ENCODE data around the gene CFAP100.

Gene CFAP100
- 0 reads per million in 2 donors for total RNA-seq

DNA sequence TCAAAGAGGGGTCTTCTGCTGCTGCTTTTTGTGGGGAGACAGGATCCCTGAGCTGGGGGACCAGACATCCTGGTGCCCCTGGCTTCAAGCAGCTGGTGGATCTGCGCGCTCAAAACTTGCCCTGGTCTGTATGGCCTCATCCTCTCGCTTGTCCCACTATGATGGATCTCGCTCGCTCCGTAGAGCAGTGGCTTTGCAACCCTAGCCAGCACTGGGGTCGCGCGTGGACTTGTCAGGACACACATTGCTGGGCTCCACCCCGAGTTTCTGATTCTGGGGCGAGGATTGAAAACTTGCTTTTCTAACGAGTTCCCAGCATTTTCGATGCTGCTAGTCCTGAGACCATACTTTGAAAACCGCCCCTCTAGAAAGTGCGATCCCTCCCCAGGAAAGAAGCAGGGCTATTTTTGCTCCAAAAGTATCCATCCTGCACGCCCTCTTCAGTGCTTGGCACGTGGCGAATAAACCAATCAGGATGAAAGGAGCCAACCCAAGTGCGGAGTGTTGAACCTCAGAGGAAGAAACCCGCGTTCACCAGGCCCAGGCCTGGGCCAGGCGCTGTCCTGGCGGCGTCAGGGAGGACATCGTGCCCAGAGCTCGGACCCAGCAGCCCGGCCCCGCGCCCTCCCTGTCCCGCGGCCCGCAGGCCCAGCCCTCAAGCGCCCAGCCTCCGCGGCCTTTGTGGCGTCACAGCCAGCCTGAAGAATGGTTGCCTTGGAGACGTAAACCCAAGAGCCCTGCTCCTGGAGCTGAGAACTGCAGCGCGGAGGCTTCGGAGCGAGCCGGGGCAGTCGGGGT, at the start of gene CFAP100:
CFAP100 (plus strand) TSS at position 731 of the 798 bp plus-strand sequence. CDS start 1,092 bp downstream, outside the sequence.
- DNase-seq, result no peak

DNA sequence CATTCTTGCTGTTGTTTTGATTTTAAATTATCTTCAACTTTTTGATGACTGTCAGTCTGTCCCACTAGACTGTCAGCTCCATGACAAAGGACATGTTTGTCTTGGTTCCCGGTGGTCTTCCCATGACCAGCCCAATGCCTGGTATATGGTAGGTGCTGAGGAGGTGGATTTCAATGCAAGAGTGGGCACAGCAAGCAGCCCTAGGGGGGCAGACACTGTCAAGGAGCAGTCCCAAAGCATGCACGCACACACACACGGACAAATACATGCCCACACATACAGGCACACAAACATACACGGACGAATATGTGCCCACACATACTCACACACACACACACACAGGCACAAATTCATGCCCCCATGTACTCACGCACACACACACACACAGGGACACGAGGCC, 49.5 kb upstream of the CFAP100 start:
- no peak for DNase-seq

GRCh38 chr3:126345641-126346460, 48.9 kb upstream of the CFAP100 start:
- no peak for DNase-seq

GRCh38 chr3:126346466-126346865, 48.2 kb upstream of the CFAP100 start:
- DNase-seq, result no peak

- no peak for DNase-seq
Observed at GRCh38 chr3:126347543-126348161, 47.1 kb upstream of the CFAP100 start.

DNA sequence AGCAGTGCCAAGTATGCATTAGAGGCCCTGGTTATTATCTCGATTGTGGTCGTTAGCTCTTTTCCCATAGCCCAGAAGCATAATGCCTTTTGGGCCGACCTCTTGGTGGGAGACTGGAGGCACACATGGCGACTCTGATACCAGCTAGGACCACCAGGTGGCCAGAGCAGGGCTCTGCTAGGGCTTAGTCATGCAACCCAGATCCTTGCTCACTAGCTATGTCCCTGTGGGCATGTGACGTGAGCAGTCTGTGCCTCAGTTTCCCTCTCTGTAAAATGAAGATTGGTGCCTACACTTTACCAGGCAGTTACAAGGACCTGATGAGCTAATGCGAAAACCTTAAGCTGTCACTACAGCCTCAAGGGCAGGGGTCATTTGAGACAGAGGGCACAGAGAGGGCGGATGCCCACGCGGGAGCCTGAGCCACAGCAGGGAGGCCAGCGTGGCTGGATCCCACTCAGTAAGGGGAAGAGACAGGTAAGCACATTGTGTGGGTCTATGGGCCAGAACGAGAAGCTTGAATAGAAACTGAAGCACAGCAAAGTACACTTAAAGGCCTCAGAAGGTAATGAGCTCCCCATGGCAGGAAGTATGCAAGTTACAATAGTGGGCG, 46.3 kb upstream of the CFAP100 start:
- DNase-seq, result no peak

DNA sequence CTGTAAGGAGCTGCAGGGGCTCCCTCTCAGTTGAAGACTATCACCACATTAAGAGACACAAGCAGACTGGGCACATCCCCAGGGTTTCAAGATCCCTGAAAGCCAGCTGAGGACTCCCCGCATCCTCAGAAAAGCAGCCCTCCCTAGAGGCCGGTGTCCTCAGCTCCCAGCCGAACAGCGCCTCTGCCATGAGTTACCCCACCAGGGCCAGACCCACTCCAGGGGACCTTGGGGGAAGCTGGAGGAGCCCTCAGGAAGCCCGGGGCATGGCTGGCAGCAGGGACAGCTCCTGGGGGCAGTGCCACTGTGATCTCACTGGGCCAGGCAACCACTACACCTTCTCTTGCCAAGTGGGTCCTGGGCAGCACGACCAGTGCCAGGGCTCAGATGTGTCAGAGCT, 45.6 kb upstream of the CFAP100 start:
- DNase-seq, result no peak

- no peak for DNase-seq
Observed at GRCh38 chr3:126349611-126350501, 44.9 kb upstream of the CFAP100 start.

- DNase-seq, result no peak
Observed at GRCh38 chr3:126350502-126351085, 44.1 kb upstream of the CFAP100 start.

GRCh38 chr3:126351086-126351770, 43.5 kb upstream of the CFAP100 start:
- DNase-seq, result no peak

GRCh38 chr3:126351771-126352475, 42.8 kb upstream of the CFAP100 start:
- no peak for DNase-seq

DNA sequence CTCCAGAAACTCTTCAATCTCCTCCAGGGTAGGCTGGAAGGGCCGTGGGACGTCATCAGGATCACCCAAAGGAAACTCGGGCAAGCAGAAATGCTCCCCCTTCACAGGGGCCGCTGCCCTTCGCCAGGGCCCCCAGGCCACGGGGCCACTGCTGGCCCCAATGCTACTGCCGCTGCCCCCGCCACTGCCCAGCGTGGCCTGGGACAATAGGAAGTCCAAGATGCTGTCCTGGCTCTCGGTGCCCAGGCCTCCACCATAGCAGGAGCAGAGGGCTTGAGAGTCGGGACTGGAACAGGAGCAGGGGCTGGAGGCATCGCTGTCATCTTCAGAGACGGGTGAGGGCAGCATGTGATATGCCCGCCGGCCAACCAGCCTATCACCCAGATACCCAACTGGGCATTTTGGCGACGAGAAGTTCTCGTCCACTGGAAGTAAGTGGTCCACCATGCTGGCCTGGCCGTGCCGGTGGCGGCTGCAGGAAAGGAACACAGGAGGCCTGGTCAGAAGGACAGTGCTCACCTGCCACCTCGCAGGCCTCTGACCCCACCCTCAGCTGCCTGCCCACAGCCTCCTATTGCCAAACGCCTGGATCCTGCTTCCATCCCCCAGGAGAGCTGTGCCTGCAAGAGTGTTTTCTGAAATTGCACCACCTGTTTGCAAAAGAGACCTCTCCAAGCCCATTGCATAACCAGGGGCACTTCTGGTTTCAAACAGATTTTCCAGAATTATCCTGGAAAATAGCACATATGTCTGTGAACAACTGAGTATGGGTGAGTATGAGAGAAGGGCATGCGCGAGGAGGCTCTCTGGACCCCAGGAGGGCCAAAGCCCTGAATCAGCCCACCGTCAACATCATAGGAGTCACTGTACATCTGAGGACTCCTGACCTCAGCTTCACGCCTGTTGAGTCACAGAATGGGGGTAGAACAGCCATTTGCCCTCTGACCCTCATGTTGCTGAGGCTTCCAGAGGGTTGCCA, 41.9 kb upstream of the CFAP100 start:
- no peak for DNase-seq

DNA sequence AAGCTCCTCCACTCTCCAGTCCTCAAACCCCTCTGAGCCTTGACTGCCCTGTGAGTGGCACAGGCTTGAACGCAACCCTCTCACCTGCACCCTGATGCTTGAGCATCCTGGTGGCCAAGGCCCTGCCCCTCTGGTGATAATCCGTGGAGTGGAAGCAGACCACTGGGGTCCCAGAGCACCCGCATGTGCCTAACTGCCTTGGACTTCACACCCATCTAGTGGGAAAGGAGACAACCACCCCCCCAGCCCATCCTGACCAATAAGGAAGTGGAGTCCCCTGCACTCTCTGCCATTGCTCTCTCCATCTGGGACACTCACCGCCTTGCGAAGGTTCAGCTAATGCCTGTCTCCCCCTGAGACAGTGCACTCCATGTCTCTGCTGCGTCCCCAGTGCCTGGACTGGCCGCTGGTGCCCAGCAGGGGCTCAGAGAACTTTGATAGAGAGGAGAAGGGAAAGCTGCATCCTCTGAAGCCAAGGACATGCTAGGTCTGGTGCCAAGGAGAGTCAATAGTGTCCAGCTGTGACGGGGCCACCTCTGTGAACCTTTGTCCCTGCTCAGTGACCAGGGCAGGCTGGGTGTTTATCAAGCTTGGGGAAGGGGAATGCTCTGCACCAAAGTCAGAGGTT, 40.9 kb upstream of the CFAP100 start:
- no peak for DNase-seq

GRCh38 chr3:126354776-126355175, 39.9 kb upstream of the CFAP100 start:
- DNase-seq, result no peak

- DNase-seq, result no peak
Observed at GRCh38 chr3:126355251-126355650, 39.5 kb upstream of the CFAP100 start.

DNA sequence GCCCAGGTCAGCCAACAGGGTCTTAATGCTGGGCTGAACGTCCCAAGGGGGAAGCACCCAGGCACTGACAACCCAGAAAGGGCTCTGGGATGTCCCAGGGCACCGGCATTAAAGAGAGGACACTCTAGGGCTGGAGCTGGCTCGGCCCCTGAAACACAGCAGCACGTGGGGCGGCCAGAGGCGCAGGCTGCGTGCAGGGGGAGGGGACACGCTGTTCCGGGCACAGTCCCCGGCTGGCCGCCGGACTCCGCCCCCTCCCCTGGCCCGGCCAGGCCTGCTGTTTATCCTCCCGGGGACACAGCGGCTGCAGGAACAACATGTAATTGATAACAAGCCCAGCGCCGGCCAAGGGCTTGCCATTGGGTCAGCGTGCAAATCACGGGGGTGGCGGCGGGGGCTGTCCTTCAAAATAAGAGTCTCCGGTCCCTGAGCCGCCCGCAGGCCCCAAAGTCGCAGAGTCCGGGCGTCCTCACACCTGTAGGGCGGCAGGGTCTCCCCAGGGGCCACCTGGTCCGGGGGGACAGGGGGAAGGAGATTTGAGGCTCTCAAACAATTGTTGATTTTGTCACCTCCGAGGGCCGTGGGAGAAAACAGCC, 38.8 kb upstream of the CFAP100 start:
- DNase-seq, result no peak

DNA sequence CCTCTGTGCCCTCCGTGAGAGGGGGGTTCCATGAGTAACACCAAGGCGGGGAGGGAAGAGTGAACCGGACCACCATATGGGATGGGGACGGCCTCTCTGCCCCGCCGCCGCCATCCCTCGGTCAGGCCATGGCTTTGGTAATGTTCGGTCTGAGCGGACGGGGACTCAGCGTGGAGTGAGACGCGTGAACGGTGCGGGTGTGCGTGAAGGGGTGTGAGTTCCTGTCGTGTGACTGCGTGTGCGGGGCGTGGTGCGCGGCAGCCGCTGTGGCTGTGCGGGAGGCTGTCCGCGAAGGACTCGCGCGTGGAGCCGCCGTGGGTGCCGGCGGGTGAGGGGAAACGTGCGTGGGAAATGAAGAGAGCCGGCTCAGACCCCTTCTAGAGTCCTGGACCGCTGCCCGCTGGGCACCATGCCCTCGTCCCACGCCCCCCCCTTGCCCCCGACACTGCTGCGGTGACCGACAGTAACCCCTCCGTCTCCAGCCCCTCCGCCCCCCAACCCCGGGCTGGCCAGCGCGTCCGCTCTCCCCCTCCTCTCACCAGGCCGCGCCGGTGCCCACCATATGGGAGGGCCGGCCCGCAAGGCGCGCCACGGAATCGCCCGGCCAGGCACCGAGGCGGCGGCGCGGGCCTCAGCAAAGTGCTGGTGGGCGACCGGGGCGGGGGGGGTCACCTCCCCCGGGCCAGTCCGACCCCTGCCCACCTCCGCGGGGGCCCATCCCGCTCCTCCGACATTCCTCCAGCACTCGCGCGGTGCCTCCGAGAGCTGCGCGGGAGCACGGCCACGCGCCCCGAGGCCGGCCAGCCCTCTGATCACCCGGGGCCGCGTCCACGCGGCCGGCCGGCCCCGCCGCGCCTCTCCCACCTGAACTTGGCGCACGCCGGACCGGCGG, 38.1 kb upstream of the CFAP100 start:
- DNase-seq, result peak; percentile 17

Measured in activated gamma-delta T cell (primary cell).